Measurements from ENCODE around the gene GPR137.

The GPR137 gene

DNA sequence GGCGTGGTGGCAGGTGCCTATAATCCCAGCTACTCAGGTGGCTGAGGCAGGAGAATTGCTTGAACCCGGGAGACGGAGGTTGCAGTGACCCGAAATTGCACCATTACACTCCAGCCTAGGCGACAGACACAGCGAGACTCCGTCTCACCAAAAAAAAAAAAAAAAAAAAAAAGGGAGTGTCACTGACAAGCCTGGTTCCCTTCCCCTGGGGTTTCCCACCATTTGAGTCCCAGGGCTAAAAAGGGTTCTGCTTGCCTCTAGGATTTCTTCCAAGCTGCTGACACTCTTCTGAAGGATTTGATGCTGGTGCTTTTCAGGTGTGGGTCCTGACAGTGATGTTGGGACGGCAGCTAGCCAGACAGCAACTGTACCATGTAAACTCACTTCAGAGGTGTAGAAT, 53.1 kb downstream of the GPR137 start:
- DNase-seq (ENCODE audit: extremely low spot score), result no peak
- POLR2A ChIA-PET, result interaction anchor here (1.2 to 1.4 kb wide), 3 partner anchors 21 to 68 kb away, joined by 3 to 4 read pairs (median 3); partner anchors contain the start of gene PRDX5
- TF ChIP-seq BHLHE40 (IDR thresholded peaks at IDR 0.05; ENCODE audit: borderline replicate concordance) (no peak), NFRKB (IDR thresholded peaks at IDR 0.05) (no peak), CTBP1 (IDR thresholded peaks at IDR 0.05; ENCODE audit: borderline replicate concordance) (no peak), FOXM1 (IDR thresholded peaks at IDR 0.05; ENCODE audit: borderline replicate concordance) (no peak), LEF1 (IDR thresholded peaks at IDR 0.05; ENCODE audit: borderline replicate concordance) (no peak), L3MBTL2 (conservative IDR thresholded peaks at IDR 0.05) (no peak)
- TF ChIP-seq, protein P1, sequence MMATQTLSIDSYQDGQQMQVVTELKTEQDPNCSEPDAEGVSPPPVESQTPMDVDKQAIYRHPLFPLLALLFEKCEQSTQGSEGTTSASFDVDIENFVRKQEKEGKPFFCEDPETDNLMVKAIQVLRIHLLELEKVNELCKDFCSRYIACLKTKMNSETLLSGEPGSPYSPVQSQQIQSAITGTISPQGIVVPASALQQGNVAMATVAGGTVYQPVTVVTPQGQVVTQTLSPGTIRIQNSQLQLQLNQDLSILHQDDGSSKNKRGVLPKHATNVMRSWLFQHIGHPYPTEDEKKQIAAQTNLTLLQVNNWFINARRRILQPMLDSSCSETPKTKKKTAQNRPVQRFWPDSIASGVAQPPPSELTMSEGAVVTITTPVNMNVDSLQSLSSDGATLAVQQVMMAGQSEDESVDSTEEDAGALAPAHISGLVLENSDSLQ (IDR thresholded peaks at IDR 0.05), result no peak
- CTCF ChIA-PET, result interaction anchor here (1.0 to 1.1 kb wide), 2 partner anchors 34 to 38 kb away, joined by 3 to 4 read pairs; no protein-coding TSS in a partner anchor

Data from HEK293T (cell line).